Muscle layer of duodenum (tissue), 2 donors: ENCODE data around the gene FBXW4.

Experiments
- H3K27ac ChIP-seq: one replicate; pipeline ENCODE4 v1.7.0; 2013; ENCODE audit warnings: mild to moderate bottlenecking, low read length
- H3K27me3 ChIP-seq: one replicate; pipeline ENCODE4 v1.7.0; 2013; ENCODE audit warnings: low read depth, mild to moderate bottlenecking, control low read depth, low read length
- H3K36me3 ChIP-seq, 2 donors: one replicate each; pipeline ENCODE4 v1.7.0; 2013; ENCODE audit warnings: low read length in 2 of 2, control low read depth in 1 of 2, mild to moderate bottlenecking in 1 of 2; ENCODE audit not compliant: insufficient read depth in 2 of 2, control insufficient read depth in 1 of 2
- H3K4me1 ChIP-seq, 2 donors: one replicate each; pipeline ENCODE4 v1.7.0; 2013; ENCODE audit warnings: low read length in 2 of 2, mild to moderate bottlenecking in 2 of 2, control low read depth in 1 of 2, moderate library complexity in 1 of 2; ENCODE audit not compliant: insufficient read depth in 2 of 2, control insufficient read depth in 1 of 2
- H3K4me3 ChIP-seq, 2 donors: one replicate each; pipeline ENCODE4 v1.7.0; 2013; ENCODE audit warnings: low read length in 2 of 2, low read depth in 1 of 2, mild to moderate bottlenecking in 1 of 2
- H3K9me3 ChIP-seq, 2 donors: one replicate each; pipeline ENCODE4 v1.7.0; 2013; ENCODE audit warnings: low read length in 2 of 2, control low read depth in 1 of 2, mild to moderate bottlenecking in 1 of 2; ENCODE audit not compliant: control insufficient read depth in 1 of 2
- donor health status: healthy.

FBXW4 gene, protein sequence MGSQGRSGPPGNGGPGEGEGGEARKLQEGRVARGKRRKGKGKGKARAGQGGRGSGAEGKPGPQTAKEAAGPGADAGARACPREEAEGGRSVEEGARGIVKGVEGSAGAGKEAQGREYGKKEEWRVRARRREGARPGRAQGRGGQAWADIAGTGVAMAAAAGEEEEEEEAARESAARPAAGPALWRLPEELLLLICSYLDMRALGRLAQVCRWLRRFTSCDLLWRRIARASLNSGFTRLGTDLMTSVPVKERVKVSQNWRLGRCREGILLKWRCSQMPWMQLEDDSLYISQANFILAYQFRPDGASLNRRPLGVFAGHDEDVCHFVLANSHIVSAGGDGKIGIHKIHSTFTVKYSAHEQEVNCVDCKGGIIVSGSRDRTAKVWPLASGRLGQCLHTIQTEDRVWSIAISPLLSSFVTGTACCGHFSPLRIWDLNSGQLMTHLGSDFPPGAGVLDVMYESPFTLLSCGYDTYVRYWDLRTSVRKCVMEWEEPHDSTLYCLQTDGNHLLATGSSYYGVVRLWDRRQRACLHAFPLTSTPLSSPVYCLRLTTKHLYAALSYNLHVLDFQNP

DNA sequence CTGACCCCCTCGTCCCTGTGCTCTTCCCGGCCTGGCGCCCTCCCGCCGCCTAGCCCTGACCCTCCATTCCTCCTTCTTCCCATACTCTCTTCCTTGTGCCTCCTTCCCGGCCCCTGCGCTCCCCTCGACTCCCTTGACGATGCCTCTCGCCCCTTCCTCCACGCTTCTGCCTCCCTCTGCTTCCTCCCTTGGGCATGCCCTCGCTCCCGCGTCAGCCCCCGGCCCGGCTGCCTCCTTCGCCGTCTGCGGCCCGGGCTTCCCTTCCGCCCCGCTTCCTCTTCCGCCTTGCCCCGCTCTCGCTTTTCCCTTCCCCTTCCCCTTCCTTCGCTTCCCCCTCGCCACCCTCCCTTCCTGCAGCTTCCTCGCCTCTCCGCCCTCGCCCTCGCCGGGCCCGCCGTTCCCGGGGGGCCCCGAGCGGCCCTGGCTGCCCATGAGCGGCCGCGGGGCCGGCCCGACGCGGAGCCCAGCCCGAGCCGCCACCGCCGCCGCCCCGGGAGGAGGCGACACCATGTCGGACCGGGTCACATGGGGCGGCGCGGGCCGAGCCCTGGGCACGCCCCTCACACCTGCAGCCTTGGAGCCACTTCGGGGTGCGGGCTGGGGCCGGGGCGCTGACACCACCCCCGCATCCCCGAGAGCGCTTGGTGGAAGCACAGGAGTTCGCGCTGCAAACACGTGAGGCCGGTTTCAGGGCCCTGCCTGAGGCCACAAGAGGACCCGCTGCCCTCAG, at the start of gene FBXW4:
FBXW4 (minus strand) TSS at position 497 of the 730 bp plus-strand sequence; CDS start at position 432, 65 bp downstream.
- H3K4me3 ChIP-seq, result peak within 1 kb of the TSS; percentile 85 to 92
- peak within 1 kb of the TSS; percentile 98 for H3K27ac ChIP-seq
- H3K4me1 ChIP-seq, result peaks cover 8 to 25% of the 10 kb centered on the region in 2 donors
- H3K27me3 ChIP-seq, result no peaks in the 10 kb centered on the region
- H3K36me3 ChIP-seq, result no peaks in the 10 kb centered on the region
- no peaks in the 10 kb centered on the region for H3K9me3 ChIP-seq

DNA sequence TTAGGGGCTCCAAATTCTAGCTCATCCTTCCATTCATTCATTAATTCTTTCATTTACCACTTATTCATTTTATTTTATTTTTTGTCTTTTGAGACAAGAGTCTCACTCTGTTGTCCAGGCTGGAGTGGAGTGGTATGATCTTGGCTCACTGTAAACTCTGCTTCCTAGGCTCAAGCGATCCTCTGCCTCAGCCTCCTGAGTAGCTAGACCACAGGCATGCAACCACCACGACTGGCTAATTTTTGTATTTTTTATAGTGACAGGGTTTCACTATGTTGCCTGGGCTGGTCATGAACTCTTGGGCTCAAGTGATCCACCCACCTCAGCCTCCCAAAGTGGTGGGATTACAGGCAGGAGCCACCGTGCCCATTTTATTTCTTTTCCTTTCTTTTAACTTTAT, 49.3 kb upstream of the FBXW4 start:
- H3K27me3 ChIP-seq, result no peaks in the 10 kb centered on the region
- no peaks in the 10 kb centered on the region for H3K9me3 ChIP-seq
- no peak overlapping the region for H3K27ac ChIP-seq
- H3K36me3 ChIP-seq, result no peaks in the 10 kb centered on the region
- H3K4me1 ChIP-seq, result no peaks in the 10 kb centered on the region
- H3K4me3 ChIP-seq, result no peak overlapping the region

DNA sequence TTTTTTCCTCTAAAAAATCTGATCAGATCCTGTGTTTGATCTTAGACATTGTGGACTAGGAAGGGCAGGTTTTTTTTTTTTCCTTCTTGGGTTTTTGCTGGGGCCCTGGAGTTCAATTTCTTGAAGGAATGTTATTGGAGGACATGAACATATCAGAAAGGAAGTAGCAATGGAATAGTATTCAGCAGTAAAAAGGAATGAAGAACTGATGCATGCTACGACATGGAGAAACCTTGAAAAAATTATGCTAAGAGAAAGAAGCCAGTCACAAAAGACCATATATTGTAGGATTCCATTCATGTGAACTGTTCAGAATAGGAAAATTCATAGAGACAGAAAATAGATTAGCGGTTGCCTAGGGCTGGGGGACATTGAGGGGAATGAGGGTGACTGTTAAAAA, 47.0 kb upstream of the FBXW4 start:
- Histone ChIP-seq H3K36me3 (no peaks in the 10 kb centered on the region), H3K27me3 (no peaks in the 10 kb centered on the region), H3K9me3 (no peaks in the 10 kb centered on the region), H3K27ac (no peak overlapping the region), H3K4me3 (no peak overlapping the region), H3K4me1 (no peaks in the 10 kb centered on the region)

DNA sequence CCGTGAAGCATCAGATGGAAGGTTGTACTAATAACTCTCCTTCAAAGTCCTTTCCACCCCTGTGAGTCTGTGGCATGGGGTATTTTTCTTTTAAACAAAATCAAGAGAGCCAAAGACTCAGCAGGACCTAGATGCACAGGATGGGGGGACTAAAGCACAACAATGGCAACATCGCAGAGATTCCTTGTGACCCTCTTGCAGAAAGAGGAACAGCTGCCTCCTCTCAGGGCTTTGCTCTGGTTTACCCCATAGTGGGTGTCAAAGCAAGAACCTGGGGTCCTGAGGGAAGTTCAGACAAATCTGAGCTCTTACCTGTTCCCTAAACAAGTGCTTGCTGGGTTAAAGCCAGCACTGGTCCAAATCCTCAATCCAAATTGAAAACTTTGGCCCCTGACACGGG, 41.7 kb upstream of the FBXW4 start:
- Histone ChIP-seq H3K4me3 (no peak overlapping the region), H3K4me1 (no peaks in the 10 kb centered on the region), H3K27ac (no peak overlapping the region), H3K27me3 (no peaks in the 10 kb centered on the region), H3K9me3 (no peaks in the 10 kb centered on the region), H3K36me3 (no peaks in the 10 kb centered on the region)

DNA sequence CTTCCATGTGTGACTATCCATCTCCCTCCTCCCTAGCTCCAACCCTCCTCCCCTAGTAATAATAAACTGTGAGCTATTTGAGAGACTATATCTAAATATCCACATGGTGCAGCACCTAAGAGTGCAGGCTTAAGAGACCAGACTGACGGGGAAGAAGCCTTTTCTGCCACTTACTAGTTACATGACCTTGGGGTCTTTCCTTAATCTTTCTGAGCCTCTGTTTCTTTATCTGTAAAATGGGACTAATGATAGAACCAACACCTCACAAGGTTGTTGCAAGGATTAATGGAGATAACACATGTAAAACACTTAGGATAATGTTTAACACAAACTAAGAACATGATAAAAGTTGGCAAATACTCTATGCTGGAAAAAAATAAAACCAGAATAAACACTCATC, 37.1 kb upstream of the FBXW4 start:
- H3K27me3 ChIP-seq, result no peaks in the 10 kb centered on the region
- H3K9me3 ChIP-seq, result no peaks in the 10 kb centered on the region
- H3K4me1 ChIP-seq, result no peaks in the 10 kb centered on the region
- H3K36me3 ChIP-seq, result no peaks in the 10 kb centered on the region
- H3K27ac ChIP-seq, result no peak overlapping the region
- no peak overlapping the region for H3K4me3 ChIP-seq

DNA sequence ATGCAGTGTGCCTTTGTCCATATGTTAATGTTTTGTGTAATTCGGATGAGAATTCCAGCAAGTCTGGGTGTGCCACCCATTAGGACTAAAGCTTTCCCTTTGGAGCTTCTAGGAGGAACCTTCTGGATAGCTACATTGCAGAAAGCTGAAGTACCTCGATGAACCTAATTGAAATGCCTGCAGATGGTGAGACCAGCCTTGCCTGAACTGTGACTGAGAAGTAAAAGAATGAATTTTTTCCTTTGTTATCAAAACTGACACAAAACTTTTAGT, 31.1 kb upstream of the FBXW4 start:
- H3K27me3 ChIP-seq, result no peaks in the 10 kb centered on the region
- H3K36me3 ChIP-seq, result no peaks in the 10 kb centered on the region
- H3K4me1 ChIP-seq, result no peaks in the 10 kb centered on the region
- no peak overlapping the region for H3K27ac ChIP-seq
- no peaks in the 10 kb centered on the region for H3K9me3 ChIP-seq
- no peak overlapping the region for H3K4me3 ChIP-seq

DNA sequence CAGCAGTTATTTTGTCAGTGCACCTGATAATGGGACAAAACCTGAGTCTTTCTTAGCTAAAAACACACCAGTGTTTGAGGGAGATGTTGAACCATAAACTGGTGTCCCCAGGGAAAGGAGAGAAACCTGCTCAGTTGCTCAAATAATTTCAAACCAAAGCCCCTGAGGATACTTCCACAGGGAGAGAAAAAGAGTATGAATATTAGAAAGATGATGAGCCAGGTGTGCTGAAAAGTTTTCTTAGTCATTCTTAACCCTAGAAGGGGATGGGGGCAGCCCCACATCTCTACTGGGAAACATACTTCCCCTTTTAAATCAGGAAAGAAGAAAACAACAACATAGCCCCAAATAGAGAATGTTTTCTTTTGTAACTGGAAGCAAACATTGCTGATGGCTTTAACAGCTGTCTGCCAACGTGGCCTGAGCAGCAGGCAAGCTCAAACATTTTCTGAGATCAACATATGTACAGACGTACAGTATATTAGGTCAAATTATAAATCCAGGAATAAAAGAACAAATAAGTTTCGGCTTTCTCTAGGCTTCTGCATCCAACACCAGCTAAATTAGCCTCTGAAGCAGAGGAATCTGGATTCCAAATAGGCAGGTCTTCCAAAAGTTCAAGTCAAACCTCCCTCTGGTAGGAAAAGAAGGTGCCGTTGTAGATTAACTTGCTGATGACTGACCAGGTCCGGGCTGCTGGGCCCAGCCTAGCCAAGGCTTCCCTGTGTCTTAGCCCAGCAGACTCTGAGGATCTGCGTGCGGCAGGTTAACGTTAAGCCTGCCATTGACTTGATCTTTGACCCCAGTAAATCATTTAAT, 30.5 kb upstream of the FBXW4 start:
- Histone ChIP-seq H3K36me3 (no peaks in the 10 kb centered on the region), H3K27ac (no peak overlapping the region)

DNA sequence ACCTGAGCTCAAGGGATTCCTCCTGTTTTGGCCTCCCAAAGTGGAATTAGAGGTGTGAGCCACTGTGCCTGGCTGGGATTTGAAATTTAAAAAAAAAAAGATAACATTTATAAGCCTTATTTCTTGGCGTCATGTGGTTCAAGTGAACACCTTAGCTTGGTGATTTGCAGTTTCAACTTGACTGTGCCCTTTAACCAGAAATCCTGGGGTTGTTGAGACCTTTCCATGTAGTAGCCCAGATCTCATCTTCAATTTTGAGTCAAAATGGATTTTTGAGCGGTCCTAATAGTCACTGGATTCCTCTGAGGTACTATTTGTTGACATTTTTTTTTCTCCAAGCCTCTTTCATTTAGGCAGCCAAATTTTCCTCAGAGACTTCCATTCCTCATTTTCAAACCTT, 29.5 kb upstream of the FBXW4 start:
- no peaks in the 10 kb centered on the region for H3K9me3 ChIP-seq
- no peaks in the 10 kb centered on the region for H3K36me3 ChIP-seq
- H3K27me3 ChIP-seq, result no peaks in the 10 kb centered on the region
- H3K4me1 ChIP-seq, result no peaks in the 10 kb centered on the region
- H3K27ac ChIP-seq, result no peak overlapping the region
- no peak overlapping the region for H3K4me3 ChIP-seq

More for the DNA sequence above, 30.5 kb upstream of the FBXW4 start:
- H3K27me3 ChIP-seq, result no peaks in the 10 kb centered on the region
- no peak overlapping the region for H3K4me3 ChIP-seq
- no peaks in the 10 kb centered on the region for H3K9me3 ChIP-seq
- no peaks in the 10 kb centered on the region for H3K4me1 ChIP-seq

DNA sequence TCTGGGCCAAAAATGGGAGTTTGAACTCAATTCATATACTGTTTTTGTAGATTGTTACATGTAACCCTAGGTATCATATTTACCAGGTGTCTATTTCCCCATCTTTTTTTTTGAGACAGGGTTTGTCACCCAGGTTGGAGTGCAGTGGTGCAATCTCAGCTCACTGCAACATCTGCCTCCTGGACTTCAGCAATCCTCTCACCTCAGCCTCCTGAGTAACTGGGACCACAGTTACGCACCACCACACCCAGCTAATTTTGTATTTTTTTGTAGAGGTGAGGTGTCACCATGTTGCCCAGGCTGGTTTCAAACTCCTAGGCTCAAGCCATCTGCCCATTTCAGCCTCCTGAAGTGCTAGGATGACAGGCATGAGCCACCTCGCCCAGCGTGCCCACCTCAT, 28.2 kb upstream of the FBXW4 start:
- Histone ChIP-seq H3K27me3 (no peaks in the 10 kb centered on the region), H3K4me1 (no peaks in the 10 kb centered on the region), H3K9me3 (no peaks in the 10 kb centered on the region), H3K36me3 (no peaks in the 10 kb centered on the region), H3K4me3 (no peak overlapping the region), H3K27ac (no peak overlapping the region)

DNA sequence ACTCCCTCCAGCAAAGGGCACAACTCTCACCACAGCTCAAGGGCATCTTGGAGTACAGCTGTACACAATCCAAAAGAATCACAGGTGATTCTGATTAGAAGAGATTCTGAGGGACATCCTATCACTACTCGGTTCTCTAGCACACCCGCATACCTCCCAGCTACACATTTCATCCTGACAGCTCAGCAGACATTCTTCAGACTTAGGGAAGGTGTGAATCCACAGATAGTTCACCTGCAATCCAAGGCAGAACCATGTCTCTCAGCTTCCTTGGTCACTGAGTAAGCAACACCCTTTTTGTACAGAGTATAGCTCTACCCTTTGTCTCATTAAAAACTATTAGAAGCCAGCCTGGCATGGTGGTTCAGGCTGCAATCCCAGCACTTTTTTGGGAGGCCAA, 26.8 kb upstream of the FBXW4 start:
- Histone ChIP-seq H3K9me3 (no peaks in the 10 kb centered on the region), H3K36me3 (no peaks in the 10 kb centered on the region), H3K4me3 (no peak overlapping the region), H3K27ac (no peak overlapping the region), H3K4me1 (no peaks in the 10 kb centered on the region), H3K27me3 (no peaks in the 10 kb centered on the region)

DNA sequence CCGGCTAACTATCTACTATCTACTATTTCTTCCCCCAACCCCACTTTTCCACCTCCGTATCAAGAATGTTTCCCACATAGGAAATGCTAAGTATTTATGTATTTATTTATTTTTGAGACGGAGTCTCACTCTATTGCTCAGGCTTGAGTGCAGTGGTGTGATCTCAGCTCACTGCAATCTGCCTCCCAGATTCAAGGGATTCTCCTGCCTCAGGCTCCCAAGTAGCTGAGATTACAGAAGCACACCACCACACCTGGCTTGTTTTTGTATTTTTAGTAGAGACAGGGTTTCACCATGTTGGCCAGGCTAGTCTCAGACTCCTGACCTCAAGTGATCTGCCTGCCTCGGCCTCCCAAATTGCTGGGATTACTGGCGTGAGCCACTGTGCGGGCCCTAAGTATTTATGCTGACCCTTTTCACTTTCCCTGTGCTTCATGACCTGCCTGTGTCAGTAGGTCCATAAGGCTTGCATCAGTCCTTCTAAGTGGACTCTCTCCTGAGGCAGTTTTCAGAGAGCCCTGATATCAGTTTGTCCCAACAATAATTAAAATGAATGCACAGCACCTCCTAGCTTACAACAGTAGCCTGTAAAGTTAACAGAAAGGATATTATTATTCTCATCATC, 25.7 kb upstream of the FBXW4 start:
- no peaks in the 10 kb centered on the region for H3K36me3 ChIP-seq
- H3K4me1 ChIP-seq, result no peaks in the 10 kb centered on the region
- H3K27ac ChIP-seq, result no peak overlapping the region
- no peaks in the 10 kb centered on the region for H3K9me3 ChIP-seq
- no peaks in the 10 kb centered on the region for H3K27me3 ChIP-seq
- H3K4me3 ChIP-seq, result no peak overlapping the region
